Measurements from ENCODE around the gene SUCLG2. TPM values are rescaled to one million over a fixed set of nuclear protein-coding genes. Genes with fewer than 3 reads are reported as not detected.

SUCLG2 gene
- total and polyA plus RNA-seq, 10 of the 15 experiments (the other 5 are each of a cell fraction or from before 2014, with no cell fraction given): 17.8 to 50.9 (median 37.2) TPM

- TF ChIP-seq NFIC (IDR thresholded peaks at IDR 0.05; ENCODE audit: low read depth, low read length) (peak; percentile 89), PAX8 (IDR thresholded peaks at IDR 0.05) (no peak), GABPA (IDR thresholded peaks at IDR 0.05; ENCODE audit: low read depth) (no peak), CREM (IDR thresholded peaks at IDR 0.05; ENCODE audit: low read depth) (peak; percentile 31; the same call in 1 of the 2 replicates)
Measured at GRCh38 chr3:67389176-67389575, 265.2 kb downstream of the SUCLG2 start (continued).

GRCh38 chr3:67388738-67389137 lies 265.7 kb downstream of the SUCLG2 start:
- BruUV-seq (replicated peaks): no TSS peak
- ATAC-seq (no peak), DNase-seq (ENCODE audit: low read depth, low spot score) (no peak), FAIRE-seq (no peak)
- H3K4me3 ChIP-seq: no peak overlapping the region
- POLR2A ChIA-PET: no interaction called here
- H3K36me3 ChIP-seq (ENCODE audit: control insufficient read depth in 2 of 2, insufficient read depth in 2 of 2, low read length in 1 of 2): no peaks in the 10 kb centered on the region
- H3K27me3 ChIP-seq (replicated peaks in 1 of 2; ENCODE audit: control insufficient read depth in 2 of 2, insufficient read depth in 2 of 2, low read length in 1 of 2): no peaks in the 10 kb centered on the region
- no peak overlapping the region for H3K4me2 ChIP-seq (ENCODE audit: control insufficient read depth, insufficient read depth)
- intact Hi-C loops (cut with micrococcal nuclease; ENCODE audit: unreplicated experiment) (loop anchor here (10.0 kb wide), 3 partner anchors 296 to 1586 kb away; no protein-coding TSS in a partner anchor), in situ Hi-C loops (cut with MboI) (loop anchor here (5.0 kb wide), 1 partner anchor 404 kb away; no protein-coding TSS in a partner anchor)
- CTCF ChIA-PET: interaction anchor here (0.9 to 1.0 kb wide), 2 partner anchors 12 to 402 kb away, joined by 3 to 7 read pairs; no protein-coding TSS in a partner anchor
- H2AFZ ChIP-seq (ENCODE audit: control insufficient read depth, low read depth, low read length): no peak overlapping the region
- H4K20me1 ChIP-seq (ENCODE audit: control insufficient read depth, insufficient read depth): no peaks in the 10 kb centered on the region
- H3K4me1 ChIP-seq (ENCODE audit: control insufficient read depth, insufficient read depth, low read length): peaks cover 11% of the 10 kb centered on the region; the same call in 1 of the 2 replicates
- H3K9me3 ChIP-seq (replicated peaks; ENCODE audit: control insufficient read depth, insufficient read depth, low read length): peaks cover 5% of the 10 kb centered on the region; the same call in 2 of the 3 replicates
- RAD21 ChIA-PET (ENCODE audit: unreplicated experiment): no interaction called here
- no peak overlapping the region for H3K9ac ChIP-seq (ENCODE audit: control insufficient read depth, insufficient read depth, low read length)
- WGBS (ENCODE audit: insufficient coverage, insufficient replicate concordance, low lambda C conversion rate, missing lambda C conversion rate): 70% methylated on average over 3 of the region's 3 CpGs
- no peak overlapping the region for H3K27ac ChIP-seq (ENCODE audit: control insufficient read depth, insufficient read depth)
- no peaks in the 10 kb centered on the region for H3K79me2 ChIP-seq (ENCODE audit: control insufficient read depth, insufficient read depth, low read length)
- no peak for TF ChIP-seq ATF2 (IDR thresholded peaks at IDR 0.05; ENCODE audit: low read length)
- TF ChIP-seq SIX5 (IDR thresholded peaks at IDR 0.05; ENCODE audit: low read depth, low read length, severe bottlenecking): no peak
- TF ChIP-seq ETV6 (conservative IDR thresholded peaks at IDR 0.05 in 1 of 2, IDR thresholded peaks at IDR 0.05 in 1 of 2; ENCODE audit: borderline replicate concordance in 1 of 2, low read depth in 1 of 2): no peak
- TF ChIP-seq, protein P1, sequence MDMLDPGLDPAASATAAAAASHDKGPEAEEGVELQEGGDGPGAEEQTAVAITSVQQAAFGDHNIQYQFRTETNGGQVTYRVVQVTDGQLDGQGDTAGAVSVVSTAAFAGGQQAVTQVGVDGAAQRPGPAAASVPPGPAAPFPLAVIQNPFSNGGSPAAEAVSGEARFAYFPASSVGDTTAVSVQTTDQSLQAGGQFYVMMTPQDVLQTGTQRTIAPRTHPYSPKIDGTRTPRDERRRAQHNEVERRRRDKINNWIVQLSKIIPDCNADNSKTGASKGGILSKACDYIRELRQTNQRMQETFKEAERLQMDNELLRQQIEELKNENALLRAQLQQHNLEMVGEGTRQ (IDR thresholded peaks at IDR 0.05; ENCODE audit: borderline replicate concordance, low read depth, low read length): no peak
- TF ChIP-seq SMAD5 (IDR thresholded peaks at IDR 0.05; ENCODE audit: low read depth): no peak
- no peak for TF ChIP-seq MAX (IDR thresholded peaks at IDR 0.05; ENCODE audit: low read depth, low read length)
- no peak for TF ChIP-seq STAT3 (IDR thresholded peaks at IDR 0.05; ENCODE audit: low read depth, low read length)
- no peak for TF ChIP-seq BCL11A (IDR thresholded peaks at IDR 0.05; ENCODE audit: low read depth, low read length)
- TF ChIP-seq CBFB (IDR thresholded peaks at IDR 0.05; ENCODE audit: low read depth): no peak
- SMC1A ChIA-PET (ENCODE audit: uncharacterized antibody, unreplicated experiment): interaction anchor here (1.0 to 1.1 kb wide), 2 partner anchors 401 to 609 kb away, joined by 3 read pairs; no protein-coding TSS in a partner anchor
